ENCODE results near the gene PIP4K2A. TPM values are rescaled to one million over a fixed set of nuclear protein-coding genes. Genes with fewer than 3 reads are reported as not detected.

The PIP4K2A gene
- total RNA-seq, 2 donors from 2014 or later = 15.0 to 17.8 TPM

- Mint-ChIP-seq H3K9me3 (no peaks in the 10 kb centered on the region), H3K4me1 (peaks cover 2% of the 10 kb centered on the region), H3K27me3 (ENCODE audit: insufficient read depth) (peaks cover 5% of the 10 kb centered on the region), H3K4me3 (no peak overlapping the region), H3K36me3 (ENCODE audit: low read depth) (no peaks in the 10 kb centered on the region), H3K27ac (no peak overlapping the region)
- Histone ChIP-seq H3K36me3 (ENCODE audit: control insufficient read depth, insufficient read depth, low read length) (no peaks in the 10 kb centered on the region), H3K27me3 (ENCODE audit: control insufficient read depth, insufficient read depth, low read length, poor library complexity, severe bottlenecking) (no peaks in the 10 kb centered on the region), H3K4me1 (ENCODE audit: control insufficient read depth, insufficient read depth, low read length) (no peaks in the 10 kb centered on the region), H3K9me3 (ENCODE audit: control insufficient read depth, low read length) (no peaks in the 10 kb centered on the region), H3K9ac (ENCODE audit: extremely low read depth, low read length, poor library complexity, severe bottlenecking) (no peak overlapping the region), H3K27ac (ENCODE audit: low read depth, low read length) (no peak overlapping the region), H3K4me3 (ENCODE audit: low read length) (no peak overlapping the region)
- no peak for TF ChIP-seq CTCF (conservative IDR thresholded peaks at IDR 0.05)
- 96 to 100% methylated on average over 2 to 3 of the region's 3 CpGs for WGBS, 2 experiments (ENCODE audit: insufficient coverage in 1 of 2, insufficient read length in 1 of 2)
- DNase-seq = no peak
Measured at GRCh38 chr10:22724773-22725172, 10.4 kb upstream of the PIP4K2A start.

GRCh38 chr10:22723783-22724182 lies 9.4 kb upstream of the PIP4K2A start:
- H3K4me3 Mint-ChIP-seq = no peak overlapping the region
- no peaks in the 10 kb centered on the region for H3K4me1 ChIP-seq (ENCODE audit: control insufficient read depth, insufficient read depth, low read length)
- H3K27ac Mint-ChIP-seq = no peak overlapping the region
- no peak overlapping the region for H3K27ac ChIP-seq (ENCODE audit: low read depth, low read length)
- H3K9me3 Mint-ChIP-seq = no peaks in the 10 kb centered on the region
- H3K9ac ChIP-seq (ENCODE audit: extremely low read depth, low read length, poor library complexity, severe bottlenecking) = no peak overlapping the region
- 92 to 100% methylated on average over 1 to 6 of the region's 6 CpGs for WGBS, 2 experiments (ENCODE audit: insufficient coverage in 1 of 2, insufficient read length in 1 of 2)
- no peaks in the 10 kb centered on the region for H3K36me3 Mint-ChIP-seq (ENCODE audit: low read depth)
- DNase-seq = no peak
- no peak for TF ChIP-seq CTCF (conservative IDR thresholded peaks at IDR 0.05)
- H3K36me3 ChIP-seq (ENCODE audit: control insufficient read depth, insufficient read depth, low read length) = no peaks in the 10 kb centered on the region
- peaks cover 2% of the 10 kb centered on the region for H3K4me1 Mint-ChIP-seq
- H3K4me3 ChIP-seq (ENCODE audit: low read length) = no peak overlapping the region
- no peaks in the 10 kb centered on the region for H3K9me3 ChIP-seq (ENCODE audit: control insufficient read depth, low read length)
- peaks cover 6% of the 10 kb centered on the region for H3K27me3 Mint-ChIP-seq (ENCODE audit: insufficient read depth)
- no peaks in the 10 kb centered on the region for H3K27me3 ChIP-seq (ENCODE audit: control insufficient read depth, insufficient read depth, low read length, poor library complexity, severe bottlenecking)

GRCh38 chr10:22723343-22723779 lies 9.0 kb upstream of the PIP4K2A start:
- Mint-ChIP-seq H3K36me3 (ENCODE audit: low read depth) (no peaks in the 10 kb centered on the region), H3K9me3 (no peaks in the 10 kb centered on the region), H3K27me3 (ENCODE audit: insufficient read depth) (peaks cover 7% of the 10 kb centered on the region), H3K4me3 (no peak overlapping the region), H3K4me1 (peaks cover 2% of the 10 kb centered on the region), H3K27ac (no peak overlapping the region)
- Histone ChIP-seq H3K4me3 (ENCODE audit: low read length) (no peak overlapping the region), H3K4me1 (ENCODE audit: control insufficient read depth, insufficient read depth, low read length) (no peaks in the 10 kb centered on the region), H3K27me3 (ENCODE audit: control insufficient read depth, insufficient read depth, low read length, poor library complexity, severe bottlenecking) (no peaks in the 10 kb centered on the region), H3K36me3 (ENCODE audit: control insufficient read depth, insufficient read depth, low read length) (no peaks in the 10 kb centered on the region), H3K27ac (ENCODE audit: low read depth, low read length) (no peak overlapping the region), H3K9me3 (ENCODE audit: control insufficient read depth, low read length) (no peaks in the 10 kb centered on the region), H3K9ac (ENCODE audit: extremely low read depth, low read length, poor library complexity, severe bottlenecking) (no peak overlapping the region)
- no peak for DNase-seq
- TF ChIP-seq CTCF (conservative IDR thresholded peaks at IDR 0.05) = no peak
- WGBS, 2 experiments (ENCODE audit: insufficient coverage in 1 of 2, insufficient read length in 1 of 2) = 92% methylated on average over 2 to 5 of the region's 5 CpGs
